NT2/D1 (cell line): ENCODE measurements around the gene TMEM200C.

Source experiments
- SUZ12 ChIP-seq: IDR thresholded peaks from 2 replicates; pipeline ENCODE4 v1.6.1; 2011; ENCODE audit not compliant: insufficient read length, insufficient read depth; ENCODE audit errors: extremely low read depth
- YY1 ChIP-seq: IDR thresholded peaks from 2 replicates; pipeline ENCODE4 v1.6.1; 2011; ENCODE audit not compliant: insufficient read length, insufficient read depth
- ZNF274 ChIP-seq: IDR thresholded peaks from 2 replicates; pipeline ENCODE4 v1.6.1; 2011; ENCODE audit warnings: mild to moderate bottlenecking, low read depth, low read length

DNA sequence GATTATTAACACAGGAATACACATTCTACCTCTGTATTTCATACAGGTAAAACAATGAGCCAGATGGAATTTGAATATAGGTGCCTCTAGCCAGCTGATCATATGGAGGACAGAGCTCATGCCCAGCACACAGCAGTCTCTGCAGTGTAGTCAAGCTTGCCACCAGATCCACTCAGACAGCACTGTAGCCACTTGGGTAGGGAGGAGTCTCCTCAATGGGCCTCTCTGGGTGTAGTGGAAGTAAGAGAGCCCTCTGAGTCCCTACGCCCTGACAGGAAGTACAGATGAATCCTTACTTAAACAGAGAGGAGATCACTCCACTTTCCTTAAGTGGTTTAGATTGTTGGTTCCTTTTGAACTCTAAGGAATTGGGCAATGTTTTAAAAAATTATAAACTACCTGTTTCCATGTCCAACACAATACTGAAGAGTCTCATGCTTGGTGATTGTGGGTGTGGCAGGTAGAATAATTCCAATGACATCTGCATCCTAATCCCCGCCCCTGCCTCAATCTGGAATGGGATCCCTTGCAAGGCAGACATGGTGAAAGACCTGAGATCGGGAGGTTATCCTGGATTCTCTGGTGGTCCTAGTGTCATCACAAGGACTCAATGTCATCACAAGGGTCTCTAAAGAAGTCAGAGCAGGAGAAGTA, 23.0 kb upstream of the TMEM200C start:
- TF ChIP-seq ZNF274: no peak
- TF ChIP-seq YY1: no peak
- no peak for TF ChIP-seq SUZ12
